Glutamatergic neuron (in vitro differentiated cells): ENCODE data around the gene GLIS1. TPM values are rescaled to one million over a fixed set of nuclear protein-coding genes. Genes with fewer than 3 reads are reported as not detected.

Experiments
- DNase-seq: peaks from one replicate; pipeline ENCODE4 v3.0.0; 2022
- H3K27ac Mint-ChIP-seq: one replicate; pipeline ENCODE4 v1.8.0; 2020; ENCODE audit warnings: mild to moderate bottlenecking, mixed read lengths, inconsistent platforms; ENCODE audit not compliant: unreplicated experiment
- H3K27me3 Mint-ChIP-seq: one replicate; pipeline ENCODE4 v1.8.0; 2020; ENCODE audit warnings: mild to moderate bottlenecking, moderate library complexity, mixed read lengths, inconsistent platforms; ENCODE audit not compliant: unreplicated experiment
- H3K36me3 Mint-ChIP-seq: one replicate; pipeline ENCODE4 v1.8.0; 2020; ENCODE audit warnings: mild to moderate bottlenecking, mixed read lengths, inconsistent platforms; ENCODE audit not compliant: unreplicated experiment
- H3K4me1 Mint-ChIP-seq: one replicate; pipeline ENCODE4 v1.8.0; 2020; ENCODE audit warnings: mild to moderate bottlenecking, low read depth, mixed read lengths, inconsistent platforms; ENCODE audit not compliant: unreplicated experiment
- H3K4me3 Mint-ChIP-seq: one replicate; pipeline ENCODE4 v1.8.0; 2020; ENCODE audit warnings: mild to moderate bottlenecking, mixed read lengths, inconsistent platforms; ENCODE audit not compliant: unreplicated experiment
- H3K9me3 Mint-ChIP-seq: one replicate; pipeline ENCODE4 v1.8.0; 2020; ENCODE audit warnings: mild to moderate bottlenecking, moderate library complexity, mixed read lengths, inconsistent platforms; ENCODE audit not compliant: unreplicated experiment
- CTCF ChIP-seq: fragments of 200-600 bp; sonication (generic); IDR thresholded peaks from one replicate; pipeline ENCODE4 v1.5.0; 2021; ENCODE audit not compliant: partially characterized antibody, unreplicated experiment
- total RNA-seq: library from RNA; stranded (reverse); fragmentation: NEBNext Ultra II Directional; extraction: Animal tissue kit (Norgen Biotek cat#: 25700); gene quantifications from one replicate; pipeline ENCODE4 v1.2.1, GENCODE V29; 2021; ENCODE audit not compliant: unreplicated experiment

Gene GLIS1
- total RNA-seq, 1 donor from 2014 or later = 0.76 TPM

GRCh38 chr1:53771648-53772047 is 32.7 kb upstream of the GLIS1 start:
- Mint-ChIP-seq H3K36me3 (no peaks in the 10 kb centered on the region), H3K4me1 (no peaks in the 10 kb centered on the region), H3K4me3 (no peak overlapping the region), H3K27me3 (no peaks in the 10 kb centered on the region), H3K27ac (no peak overlapping the region), H3K9me3 (peaks cover 2% of the 10 kb centered on the region)
- DNase-seq = no peak
- no peak for TF ChIP-seq CTCF

- H3K4me1 Mint-ChIP-seq = peaks cover 2% of the 10 kb centered on the region
- H3K4me3 Mint-ChIP-seq = no peak overlapping the region
- H3K36me3 Mint-ChIP-seq = no peaks in the 10 kb centered on the region
- DNase-seq = no peak
- H3K9me3 Mint-ChIP-seq = peaks cover 2% of the 10 kb centered on the region
- no peak for TF ChIP-seq CTCF
- no peak overlapping the region for H3K27ac Mint-ChIP-seq
- H3K27me3 Mint-ChIP-seq = no peaks in the 10 kb centered on the region
Measured at GRCh38 chr1:53769780-53770179, 30.8 kb upstream of the GLIS1 start.

GRCh38 chr1:53769184-53769583 is 30.2 kb upstream of the GLIS1 start:
- H3K27ac Mint-ChIP-seq = no peak overlapping the region
- peaks cover 2% of the 10 kb centered on the region for H3K9me3 Mint-ChIP-seq
- no peaks in the 10 kb centered on the region for H3K27me3 Mint-ChIP-seq
- no peak overlapping the region for H3K4me3 Mint-ChIP-seq
- H3K4me1 Mint-ChIP-seq = peaks cover 2% of the 10 kb centered on the region
- TF ChIP-seq CTCF = no peak
- DNase-seq = no peak
- no peaks in the 10 kb centered on the region for H3K36me3 Mint-ChIP-seq

- Mint-ChIP-seq H3K9me3 (no peaks in the 10 kb centered on the region), H3K27ac (no peak overlapping the region), H3K4me3 (no peak overlapping the region), H3K4me1 (peaks cover 2% of the 10 kb centered on the region), H3K36me3 (no peaks in the 10 kb centered on the region), H3K27me3 (no peaks in the 10 kb centered on the region)
- DNase-seq = no peak
- TF ChIP-seq CTCF = no peak
Measured at GRCh38 chr1:53766831-53767405, 28.0 kb upstream of the GLIS1 start.

GRCh38 chr1:53766194-53766742 is 27.3 kb upstream of the GLIS1 start:
- H3K4me3 Mint-ChIP-seq = no peak overlapping the region
- no peak for DNase-seq
- H3K9me3 Mint-ChIP-seq = no peaks in the 10 kb centered on the region
- H3K27me3 Mint-ChIP-seq = no peaks in the 10 kb centered on the region
- no peak overlapping the region for H3K27ac Mint-ChIP-seq
- no peak for TF ChIP-seq CTCF
- H3K36me3 Mint-ChIP-seq = no peaks in the 10 kb centered on the region
- peaks cover 2% of the 10 kb centered on the region for H3K4me1 Mint-ChIP-seq
